Measurements from ENCODE around the gene SAPCD1. TPM values are rescaled to one million over a fixed set of nuclear protein-coding genes. Genes with fewer than 3 reads are reported as not detected.

Gene SAPCD1
- total RNA-seq, 3 donors from 2014 or later (not counting 1 experiment from before 2014, with no cell fraction given) = 5.4 to 14.5 (median 6.9) TPM

DNA sequence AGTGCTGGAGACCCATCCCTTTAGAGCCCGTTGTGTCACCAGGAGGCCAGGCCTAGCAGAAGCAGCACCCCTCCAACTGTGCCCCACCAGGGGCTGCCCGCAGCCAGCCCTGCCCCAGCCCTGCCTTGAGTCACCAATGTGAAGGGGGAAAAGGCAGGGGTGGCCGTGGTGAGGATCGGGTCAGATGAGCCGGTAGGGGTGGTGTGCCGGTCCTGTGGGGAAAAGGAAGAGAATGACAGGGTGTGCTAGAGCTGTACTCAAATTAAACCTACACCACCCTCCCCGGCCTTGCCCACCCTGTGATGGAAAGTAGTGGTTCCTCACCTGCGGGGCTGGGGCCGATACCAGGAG, 3.1 kb downstream of the SAPCD1 start:
- WGBS (ENCODE audit: insufficient coverage) = 88% methylated on average over 6 of the region's 9 CpGs
- H3K36me3 Mint-ChIP-seq = no peaks in the 10 kb centered on the region
- Histone ChIP-seq H3K4me3 (ENCODE audit: low read length) (no peak overlapping the region), H3K9me3 (ENCODE audit: control insufficient read depth, insufficient read depth, low read length) (no peaks in the 10 kb centered on the region), H3K27me3 (ENCODE audit: control insufficient read depth, insufficient read depth, low read length) (no peaks in the 10 kb centered on the region), H3K27ac (ENCODE audit: low read length) (no peak overlapping the region), H3K4me1 (ENCODE audit: control insufficient read depth, insufficient read depth, low read length) (peaks cover 9% of the 10 kb centered on the region), H3K36me3 (ENCODE audit: control insufficient read depth, insufficient read depth, low read length) (peaks cover 3% of the 10 kb centered on the region)
- ATAC-seq = no peak
- H3K4me3 Mint-ChIP-seq = no peak overlapping the region
- no peak overlapping the region for H3K27ac Mint-ChIP-seq
- H3K4me1 Mint-ChIP-seq = peaks cover 6 to 17% of the 10 kb centered on the region in 2 donors
- no peaks in the 10 kb centered on the region for H3K27me3 Mint-ChIP-seq (ENCODE audit: low read depth in 2 of 2)
- TF ChIP-seq, protein P1, sequence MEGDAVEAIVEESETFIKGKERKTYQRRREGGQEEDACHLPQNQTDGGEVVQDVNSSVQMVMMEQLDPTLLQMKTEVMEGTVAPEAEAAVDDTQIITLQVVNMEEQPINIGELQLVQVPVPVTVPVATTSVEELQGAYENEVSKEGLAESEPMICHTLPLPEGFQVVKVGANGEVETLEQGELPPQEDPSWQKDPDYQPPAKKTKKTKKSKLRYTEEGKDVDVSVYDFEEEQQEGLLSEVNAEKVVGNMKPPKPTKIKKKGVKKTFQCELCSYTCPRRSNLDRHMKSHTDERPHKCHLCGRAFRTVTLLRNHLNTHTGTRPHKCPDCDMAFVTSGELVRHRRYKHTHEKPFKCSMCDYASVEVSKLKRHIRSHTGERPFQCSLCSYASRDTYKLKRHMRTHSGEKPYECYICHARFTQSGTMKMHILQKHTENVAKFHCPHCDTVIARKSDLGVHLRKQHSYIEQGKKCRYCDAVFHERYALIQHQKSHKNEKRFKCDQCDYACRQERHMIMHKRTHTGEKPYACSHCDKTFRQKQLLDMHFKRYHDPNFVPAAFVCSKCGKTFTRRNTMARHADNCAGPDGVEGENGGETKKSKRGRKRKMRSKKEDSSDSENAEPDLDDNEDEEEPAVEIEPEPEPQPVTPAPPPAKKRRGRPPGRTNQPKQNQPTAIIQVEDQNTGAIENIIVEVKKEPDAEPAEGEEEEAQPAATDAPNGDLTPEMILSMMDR (IDR thresholded peaks at IDR 0.05) = no peak
- H3K9me3 Mint-ChIP-seq = no peaks in the 10 kb centered on the region
- no peak for DNase-seq
- intact Hi-C loops (cut with micrococcal nuclease) = no loop called here

DNA sequence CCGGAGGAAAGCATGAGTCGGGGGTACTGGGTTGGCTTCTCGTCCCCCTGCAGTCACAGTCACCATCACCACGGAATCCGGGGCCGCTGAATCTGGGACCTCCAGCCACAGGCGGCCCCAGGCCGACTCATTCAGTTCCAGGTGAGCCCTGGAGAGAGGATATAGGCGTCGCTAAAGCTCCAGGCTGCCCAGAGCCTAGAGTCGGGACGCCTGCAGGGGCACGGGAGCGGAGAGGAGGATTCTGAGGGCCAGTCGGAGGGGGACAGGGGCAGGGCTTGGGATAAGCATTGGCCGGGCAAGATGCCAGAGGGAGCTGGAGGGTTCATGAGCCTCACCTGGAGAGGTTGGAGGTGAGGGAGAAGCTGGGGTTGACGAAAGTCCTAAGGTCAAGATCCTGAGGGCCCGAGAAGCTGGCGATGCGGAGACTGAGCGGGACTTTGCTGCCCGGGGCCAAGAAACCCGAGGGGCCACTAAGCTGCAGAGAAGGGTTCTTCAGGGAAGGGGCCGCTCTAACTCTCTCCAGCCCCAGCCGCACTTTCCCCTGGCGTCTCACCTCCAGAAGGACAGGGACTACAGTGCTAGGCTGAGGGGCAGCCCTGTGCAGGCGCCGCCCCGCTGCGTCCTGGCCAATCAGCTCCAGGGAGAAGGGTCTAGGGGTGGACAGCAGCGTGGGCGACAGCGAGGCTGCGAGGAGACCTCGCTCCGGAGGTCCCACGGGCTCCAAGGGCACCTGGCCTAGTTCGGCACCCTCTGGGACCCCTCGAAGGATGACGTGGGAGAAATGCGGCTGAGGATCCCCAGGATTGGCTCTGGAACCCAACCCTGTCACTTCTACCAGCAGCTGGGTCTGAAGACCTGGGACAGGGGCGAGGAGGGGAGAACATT, 3.7 kb downstream of the SAPCD1 start:
- TF ChIP-seq, protein P1 (IDR thresholded peaks at IDR 0.05) = no peak
- peaks cover 10% of the 10 kb centered on the region for H3K4me1 ChIP-seq (ENCODE audit: control insufficient read depth, insufficient read depth, low read length)
- no peak overlapping the region for H3K4me3 Mint-ChIP-seq
- H3K36me3 ChIP-seq (ENCODE audit: control insufficient read depth, insufficient read depth, low read length) = peaks cover 3% of the 10 kb centered on the region
- H3K4me1 Mint-ChIP-seq = peaks cover 6 to 19% of the 10 kb centered on the region in 2 donors
- DNase-seq = no peak
- no peak for ATAC-seq
- H3K4me3 ChIP-seq (ENCODE audit: low read length) = no peak overlapping the region
- H3K9me3 Mint-ChIP-seq = no peaks in the 10 kb centered on the region
- H3K9me3 ChIP-seq (ENCODE audit: control insufficient read depth, insufficient read depth, low read length) = no peaks in the 10 kb centered on the region
- no peaks in the 10 kb centered on the region for H3K27me3 Mint-ChIP-seq (ENCODE audit: low read depth in 2 of 2)
- intact Hi-C loops (cut with micrococcal nuclease) = no loop called here
- H3K27ac ChIP-seq (ENCODE audit: low read length) = no peak overlapping the region
- H3K27ac Mint-ChIP-seq = no peak overlapping the region
- no peaks in the 10 kb centered on the region for H3K27me3 ChIP-seq (ENCODE audit: control insufficient read depth, insufficient read depth, low read length)
- H3K36me3 Mint-ChIP-seq = no peaks in the 10 kb centered on the region
- WGBS (ENCODE audit: insufficient coverage) = 90% methylated on average over 42 of the region's 42 CpGs

DNA sequence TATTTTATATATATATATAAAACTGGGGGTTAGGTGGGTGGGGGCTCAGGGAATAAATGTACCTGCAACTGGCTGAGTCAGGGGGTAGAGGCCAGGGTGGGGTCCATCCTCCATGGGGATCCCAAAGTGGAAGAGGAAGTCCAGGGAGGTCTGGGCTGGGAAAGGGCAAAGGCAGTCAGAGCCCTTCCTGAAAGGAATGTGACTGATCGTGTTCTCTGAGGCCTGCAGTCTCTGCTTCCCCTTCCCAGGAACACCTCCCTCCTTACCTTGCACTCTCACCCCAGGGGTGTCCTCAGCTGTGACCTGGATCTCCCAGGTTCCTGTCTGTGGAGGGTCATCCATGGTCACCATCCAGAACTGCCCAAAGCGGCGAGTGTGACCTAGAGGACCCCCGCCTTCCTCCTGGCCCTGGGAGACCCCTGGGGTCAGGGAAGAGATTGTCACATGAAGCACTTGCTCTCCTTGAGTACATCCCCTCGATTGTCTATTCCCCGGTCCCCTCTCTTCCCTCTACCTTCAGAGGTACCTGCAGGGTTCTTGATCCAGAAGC, 4.7 kb downstream of the SAPCD1 start:
- TF ChIP-seq, protein P1 (IDR thresholded peaks at IDR 0.05) = no peak
- Mint-ChIP-seq H3K4me1 (peaks cover 6 to 23% of the 10 kb centered on the region in 2 donors), H3K36me3 (no peaks in the 10 kb centered on the region), H3K27me3 (ENCODE audit: low read depth in 2 of 2) (no peaks in the 10 kb centered on the region), H3K9me3 (no peaks in the 10 kb centered on the region), H3K27ac (no peak overlapping the region), H3K4me3 (no peak overlapping the region)
- Histone ChIP-seq H3K4me1 (ENCODE audit: control insufficient read depth, insufficient read depth, low read length) (peaks cover 19% of the 10 kb centered on the region), H3K27ac (ENCODE audit: low read length) (no peak overlapping the region), H3K9me3 (ENCODE audit: control insufficient read depth, insufficient read depth, low read length) (no peaks in the 10 kb centered on the region), H3K4me3 (ENCODE audit: low read length) (no peak overlapping the region), H3K36me3 (ENCODE audit: control insufficient read depth, insufficient read depth, low read length) (no peaks in the 10 kb centered on the region), H3K27me3 (ENCODE audit: control insufficient read depth, insufficient read depth, low read length) (no peaks in the 10 kb centered on the region)
- intact Hi-C loops (cut with micrococcal nuclease) = no loop called here
- WGBS (ENCODE audit: insufficient coverage) = 93% methylated on average over 6 of the region's 6 CpGs
- ATAC-seq (no peak), DNase-seq (no peak)
